OCI-LY7 (cell line): ENCODE data around the gene CTNS.

Source experiments
- EZH2phosphoT487 ChIP-seq: fragments of 200-600 bp; sonication (generic); IDR thresholded peaks from 2 replicates; pipeline ENCODE4 v1.6.1; 2018; ENCODE audit warnings: low read depth, borderline replicate concordance, mild to moderate bottlenecking, mixed run types, antibody characterized with exemption, low read length, moderate library complexity, mixed read lengths
- TF ChIP-seq, protein P1 (sequence below): fragments of 200-600 bp; sonication (generic); conservative IDR thresholded peaks from 2 replicates; pipeline ENCODE4 v1.5.1; 2014; ENCODE audit warnings: mild to moderate bottlenecking, antibody characterized with exemption, low read length, moderate library complexity, mixed read lengths

DNA sequence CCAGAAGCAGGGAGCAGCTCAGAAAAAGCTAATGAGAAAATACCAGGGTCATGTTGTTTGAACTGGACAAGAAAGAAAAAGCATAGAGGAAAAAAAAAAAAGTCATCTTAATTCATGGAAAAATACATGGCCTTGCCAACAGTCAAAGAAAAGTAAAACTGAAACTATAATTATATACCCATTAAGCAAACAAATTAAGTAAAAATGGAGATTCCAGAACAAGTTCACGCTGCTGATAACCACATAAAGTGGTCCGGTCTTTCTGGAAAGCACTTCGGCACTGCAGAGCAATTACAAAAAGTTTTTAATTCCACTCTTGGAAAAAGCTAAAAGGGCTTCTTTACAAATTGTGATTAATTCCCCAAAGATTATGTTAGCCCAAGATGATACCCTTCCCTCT is 71.8 kb downstream of the CTNS start:
- TF ChIP-seq, protein P1, sequence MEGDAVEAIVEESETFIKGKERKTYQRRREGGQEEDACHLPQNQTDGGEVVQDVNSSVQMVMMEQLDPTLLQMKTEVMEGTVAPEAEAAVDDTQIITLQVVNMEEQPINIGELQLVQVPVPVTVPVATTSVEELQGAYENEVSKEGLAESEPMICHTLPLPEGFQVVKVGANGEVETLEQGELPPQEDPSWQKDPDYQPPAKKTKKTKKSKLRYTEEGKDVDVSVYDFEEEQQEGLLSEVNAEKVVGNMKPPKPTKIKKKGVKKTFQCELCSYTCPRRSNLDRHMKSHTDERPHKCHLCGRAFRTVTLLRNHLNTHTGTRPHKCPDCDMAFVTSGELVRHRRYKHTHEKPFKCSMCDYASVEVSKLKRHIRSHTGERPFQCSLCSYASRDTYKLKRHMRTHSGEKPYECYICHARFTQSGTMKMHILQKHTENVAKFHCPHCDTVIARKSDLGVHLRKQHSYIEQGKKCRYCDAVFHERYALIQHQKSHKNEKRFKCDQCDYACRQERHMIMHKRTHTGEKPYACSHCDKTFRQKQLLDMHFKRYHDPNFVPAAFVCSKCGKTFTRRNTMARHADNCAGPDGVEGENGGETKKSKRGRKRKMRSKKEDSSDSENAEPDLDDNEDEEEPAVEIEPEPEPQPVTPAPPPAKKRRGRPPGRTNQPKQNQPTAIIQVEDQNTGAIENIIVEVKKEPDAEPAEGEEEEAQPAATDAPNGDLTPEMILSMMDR: no peak
- no peak for TF ChIP-seq EZH2phosphoT487
